NCI-H748 treated with DMSO at 0.1 percent for 48 hours (cell line): ENCODE measurements around the gene SPINK1.
A peak's percentile ranks its signal among the peaks of the same experiment; 100 is the strongest.
"Not testable (repeated sequence)": the region's sequence is repeated elsewhere in the genome, so short reads cannot be mapped to it uniquely, and the experiment has no call there.

Source experiments
- DNase-seq: peaks from one replicate; lab custom pipeline; 2025; lab: John Stamatoyannopoulos, UW

SPINK1 gene

GRCh38 chr5:147831465-147831864 is at the start of gene SPINK1:
Gene SPINK1 (minus strand): TSS chr5:147831671. CDS start chr5:147831577, 94 bp downstream.
- no peak for DNase-seq

GRCh38 chr5:147880487-147880886 is 49.0 kb upstream of the SPINK1 start:
- no peak for DNase-seq

- DNase-seq: no peak
These were observed 48.3 kb upstream of the SPINK1 start for GRCh38 chr5:147879784-147880183.

- no peak for DNase-seq
These were observed 46.7 kb upstream of the SPINK1 start, which contains the start of gene SCGB3A2 for GRCh38 chr5:147878066-147878759. Gene SCGB3A2 (plus strand): TSS chr5:147878711. CDS start chr5:147878804, 93 bp downstream.

- DNase-seq: no peak
These were observed 45.2 kb upstream of the SPINK1 start for GRCh38 chr5:147876626-147877025.

GRCh38 chr5:147876141-147876540 is 44.7 kb upstream of the SPINK1 start:
- no peak for DNase-seq

GRCh38 chr5:147874910-147875367 is 43.5 kb upstream of the SPINK1 start:
- DNase-seq: no peak

- DNase-seq: not testable (repeated sequence)
These were observed 42.8 kb upstream of the SPINK1 start for GRCh38 chr5:147874118-147874875.

- not testable (repeated sequence) for DNase-seq
These were observed 41.4 kb upstream of the SPINK1 start for GRCh38 chr5:147872744-147873435.

GRCh38 chr5:147871980-147872549 is 40.6 kb upstream of the SPINK1 start:
- DNase-seq: not testable (repeated sequence)

GRCh38 chr5:147869892-147870291 is 38.4 kb upstream of the SPINK1 start:
- DNase-seq: not testable (repeated sequence)

- no peak for DNase-seq
These were observed 37.6 kb upstream of the SPINK1 start for GRCh38 chr5:147869112-147869511.

GRCh38 chr5:147863454-147864158 is 32.1 kb upstream of the SPINK1 start:
- no peak for DNase-seq

- peak; percentile 94 for DNase-seq
These were observed 29.2 kb upstream of the SPINK1 start for GRCh38 chr5:147860641-147861025.

GRCh38 chr5:147859962-147860640 is 28.6 kb upstream of the SPINK1 start:
- DNase-seq: peak; percentile 94

GRCh38 chr5:147858565-147858964 is 27.1 kb upstream of the SPINK1 start:
- DNase-seq: no peak

GRCh38 chr5:147857302-147858129 is 26.0 kb upstream of the SPINK1 start:
- peak; percentile 20 for DNase-seq

- no peak for DNase-seq
These were observed 25.3 kb upstream of the SPINK1 start for GRCh38 chr5:147856801-147857200.

- DNase-seq: no peak
These were observed 24.3 kb upstream of the SPINK1 start for GRCh38 chr5:147855774-147856069.
